H9 (cell line): ENCODE data around the gene ZNF180. TPM values are rescaled to one million over a fixed set of nuclear protein-coding genes. Genes with fewer than 3 reads are reported as not detected.

Source experiments
- DNase-seq: peaks from one replicate; pipeline ENCODE4 v3.0.0-alpha.2; 2017
- H2AFZ ChIP-seq: one replicate; pipeline ENCODE4 v1.6.1; 2013; ENCODE audit warnings: mild to moderate bottlenecking, low read length, control low read depth, moderate library complexity
- H2AK5ac ChIP-seq: 2 replicates; pipeline ENCODE4 v1.6.1; 2013; ENCODE audit warnings: low read length, control low read depth, mixed read lengths; ENCODE audit not compliant: insufficient read length
- H2BK120ac ChIP-seq: one replicate; pipeline ENCODE4 v1.6.1; 2013; ENCODE audit warnings: low read depth, mild to moderate bottlenecking, low read length, control low read depth, inconsistent platforms; ENCODE audit not compliant: poor library complexity, severe bottlenecking
- H2BK12ac ChIP-seq: 2 replicates; pipeline ENCODE4 v1.6.1; 2013; ENCODE audit warnings: low read length, control low read depth, mixed read lengths, low read depth; ENCODE audit not compliant: insufficient read length
- H2BK15ac ChIP-seq: 2 replicates; pipeline ENCODE4 v1.6.1; 2013; ENCODE audit warnings: low read depth, low read length, control low read depth
- H2BK20ac ChIP-seq: one replicate; pipeline ENCODE4 v1.6.1; 2013; ENCODE audit warnings: low read depth, mild to moderate bottlenecking, low read length, control low read depth, inconsistent platforms; ENCODE audit not compliant: poor library complexity, severe bottlenecking
- H2BK5ac ChIP-seq: 2 replicates; pipeline ENCODE4 v1.6.1; 2013; ENCODE audit warnings: low read length, control low read depth, mixed read lengths; ENCODE audit not compliant: insufficient read length
- H3K14ac ChIP-seq: 2 replicates; pipeline ENCODE4 v1.6.1; 2013; ENCODE audit warnings: low read length, control low read depth; ENCODE audit not compliant: insufficient read depth
- H3K18ac ChIP-seq: 2 replicates; pipeline ENCODE4 v1.6.1; 2013; ENCODE audit warnings: low read depth, mild to moderate bottlenecking, mixed read lengths, low read length, control low read depth; ENCODE audit not compliant: insufficient read length
- H3K23ac ChIP-seq: 2 replicates; pipeline ENCODE4 v1.6.1; 2013; ENCODE audit warnings: low read length, control low read depth, mixed read lengths, low read depth; ENCODE audit not compliant: insufficient read length
- H3K23me2 ChIP-seq: 2 replicates; pipeline ENCODE4 v1.6.1; 2013; ENCODE audit warnings: low read depth, mild to moderate bottlenecking, mixed read lengths, low read length, control low read depth; ENCODE audit not compliant: insufficient read length, poor library complexity, severe bottlenecking
- H3K27ac ChIP-seq: 2 replicates; pipeline ENCODE4 v1.5.1; 2013; ENCODE audit warnings: low read length, control low read depth, mixed read lengths, low read depth; ENCODE audit not compliant: insufficient read length
- H3K27me3 ChIP-seq: 2 replicates; pipeline ENCODE4 v1.6.1; 2013; ENCODE audit warnings: low read length, control low read depth, inconsistent platforms; ENCODE audit not compliant: insufficient read depth
- H3K4ac ChIP-seq: 2 replicates; pipeline ENCODE4 v1.6.1; 2013; ENCODE audit warnings: low read depth, mild to moderate bottlenecking, control low read depth, inconsistent platforms, low read length, moderate library complexity
- H3K4me1 ChIP-seq: 2 replicates; pipeline ENCODE4 v1.6.1; 2013; ENCODE audit warnings: low read length, control low read depth, inconsistent platforms; ENCODE audit not compliant: insufficient read depth
- H3K4me2 ChIP-seq: 2 replicates; pipeline ENCODE4 v1.6.1; 2013; ENCODE audit warnings: low read length, control low read depth, mixed read lengths; ENCODE audit not compliant: insufficient read length, insufficient read depth
- H3K56ac ChIP-seq: 2 replicates; pipeline ENCODE4 v1.6.1; 2013; ENCODE audit warnings: low read depth, mild to moderate bottlenecking, mixed read lengths, low read length, control low read depth; ENCODE audit not compliant: insufficient read length
- H3K79me1 ChIP-seq: 2 replicates; pipeline ENCODE4 v1.6.1; 2013; ENCODE audit warnings: low read depth, mild to moderate bottlenecking, moderate library complexity, low read length, control low read depth, inconsistent platforms; ENCODE audit not compliant: insufficient read depth, poor library complexity, severe bottlenecking
- H3K79me2 ChIP-seq: 2 replicates; pipeline ENCODE4 v1.6.1; 2013; ENCODE audit warnings: low read length, control low read depth, inconsistent platforms; ENCODE audit not compliant: insufficient read depth
- H3K9ac ChIP-seq: 2 replicates; pipeline ENCODE4 v1.6.1; 2013; ENCODE audit warnings: low read length, control low read depth, mixed read lengths; ENCODE audit not compliant: insufficient read length; ENCODE audit errors: extremely low read depth
- H3K9me3 ChIP-seq: one replicate; pipeline ENCODE4 v1.6.1; 2013; ENCODE audit warnings: low read depth, low read length, inconsistent platforms; ENCODE audit not compliant: control insufficient read depth
- H3T11ph ChIP-seq: one replicate; pipeline ENCODE4 v1.6.1; 2013; ENCODE audit warnings: mild to moderate bottlenecking, low read length, control low read depth, inconsistent platforms
- H4K20me1 ChIP-seq: one replicate; pipeline ENCODE4 v1.6.1; 2013; ENCODE audit not compliant: control insufficient read depth, insufficient read length, insufficient read depth
- H4K5ac ChIP-seq: 2 replicates; pipeline ENCODE4 v1.6.1; 2013; ENCODE audit warnings: low read depth, mild to moderate bottlenecking, mixed read lengths, low read length, control low read depth; ENCODE audit not compliant: insufficient read length
- H4K8ac ChIP-seq: replicated peaks from 2 replicates; pipeline ENCODE4 v1.6.1; 2013; ENCODE audit warnings: low read length, control low read depth, mixed read lengths, low read depth; ENCODE audit not compliant: insufficient read length
- H4K91ac ChIP-seq: 2 replicates; pipeline ENCODE4 v1.6.1; 2013; ENCODE audit warnings: low read depth, mild to moderate bottlenecking, moderate library complexity, mixed read lengths, low read length, control low read depth; ENCODE audit not compliant: insufficient read length
- H3K27ac Mint-ChIP-seq, 3 experiments: 2 replicates in 2 of 3; 3 replicates in 1 of 3; pipeline ENCODE4 v1.8.0; 2020 to 2021; ENCODE audit warnings: mixed read lengths in 3 of 3, mild to moderate bottlenecking in 1 of 3, moderate library complexity in 1 of 3
- H3K27me3 Mint-ChIP-seq: 2 replicates; pipeline ENCODE4 v1.8.0; 2021; ENCODE audit warnings: low read depth, mild to moderate bottlenecking, moderate library complexity, mixed read lengths
- H3K36me3 Mint-ChIP-seq, 3 experiments: 2 replicates in 2 of 3; 3 replicates in 1 of 3; pipeline ENCODE4 v1.8.0; 2020 to 2021; ENCODE audit warnings: low read depth in 3 of 3, mixed read lengths in 3 of 3; ENCODE audit not compliant: insufficient read depth in 1 of 3
- H3K4me1 Mint-ChIP-seq, 2 experiments: 2 replicates each; pipeline ENCODE4 v1.8.0; 2020; ENCODE audit warnings: mixed read lengths in 2 of 2
- H3K4me3 Mint-ChIP-seq, 2 experiments: 2 replicates in 1 of 2; 3 replicates in 1 of 2; pipeline ENCODE4 v1.8.0; 2020 to 2021; ENCODE audit warnings: mild to moderate bottlenecking in 2 of 2, mixed read lengths in 2 of 2, moderate library complexity in 1 of 2
- H3K9me3 Mint-ChIP-seq, 2 experiments: 2 replicates in 1 of 2; 3 replicates in 1 of 2; pipeline ENCODE4 v1.8.0; 2020; ENCODE audit warnings: mild to moderate bottlenecking in 2 of 2, mixed read lengths in 2 of 2, moderate library complexity in 1 of 2
- WGBS: extraction: QIAGEN DNeasy Blood & Tissue Kit; methylation state at CpG from one replicate; pipeline ENCODE4 v1.1.7; 2013; ENCODE audit warnings: missing lambda C conversion rate, low lambda C conversion rate, mixed read lengths; ENCODE audit not compliant: insufficient read length; ENCODE audit errors: extremely low coverage; 5-methylcytosine and 5-hydroxymethylcytosine counted together
- long read RNA-seq: library from polyadenylated mRNA; unstranded; transcript quantifications from one replicate; pipeline ENCODE4 v2.0.0, GENCODE V29; 2020
- total RNA-seq: library from RNA; stranded (reverse); gene quantifications from 2 replicates; pipeline ENCODE4 v1.2.1, GENCODE V29; 2021
- TF ChIP-seq, protein P1 (sequence below): fragments of 200-600 bp; sonication (generic); conservative IDR thresholded peaks from 3 replicates; pipeline ENCODE4 v1.8.0; 2021; ENCODE audit warnings: antibody characterized with exemption, mild to moderate bottlenecking

Gene ZNF180
- 13.2 and 13.6 TPM in 2 replicates for total RNA-seq
- long read RNA-seq, full-length matches to known transcripts = 57 of 85 reads
- long read RNA-seq, partial matches to known transcripts = 8 of 85 reads
- long read RNA-seq, other reads (novel, unspliced or antisense) = 20 of 85 reads

DNA sequence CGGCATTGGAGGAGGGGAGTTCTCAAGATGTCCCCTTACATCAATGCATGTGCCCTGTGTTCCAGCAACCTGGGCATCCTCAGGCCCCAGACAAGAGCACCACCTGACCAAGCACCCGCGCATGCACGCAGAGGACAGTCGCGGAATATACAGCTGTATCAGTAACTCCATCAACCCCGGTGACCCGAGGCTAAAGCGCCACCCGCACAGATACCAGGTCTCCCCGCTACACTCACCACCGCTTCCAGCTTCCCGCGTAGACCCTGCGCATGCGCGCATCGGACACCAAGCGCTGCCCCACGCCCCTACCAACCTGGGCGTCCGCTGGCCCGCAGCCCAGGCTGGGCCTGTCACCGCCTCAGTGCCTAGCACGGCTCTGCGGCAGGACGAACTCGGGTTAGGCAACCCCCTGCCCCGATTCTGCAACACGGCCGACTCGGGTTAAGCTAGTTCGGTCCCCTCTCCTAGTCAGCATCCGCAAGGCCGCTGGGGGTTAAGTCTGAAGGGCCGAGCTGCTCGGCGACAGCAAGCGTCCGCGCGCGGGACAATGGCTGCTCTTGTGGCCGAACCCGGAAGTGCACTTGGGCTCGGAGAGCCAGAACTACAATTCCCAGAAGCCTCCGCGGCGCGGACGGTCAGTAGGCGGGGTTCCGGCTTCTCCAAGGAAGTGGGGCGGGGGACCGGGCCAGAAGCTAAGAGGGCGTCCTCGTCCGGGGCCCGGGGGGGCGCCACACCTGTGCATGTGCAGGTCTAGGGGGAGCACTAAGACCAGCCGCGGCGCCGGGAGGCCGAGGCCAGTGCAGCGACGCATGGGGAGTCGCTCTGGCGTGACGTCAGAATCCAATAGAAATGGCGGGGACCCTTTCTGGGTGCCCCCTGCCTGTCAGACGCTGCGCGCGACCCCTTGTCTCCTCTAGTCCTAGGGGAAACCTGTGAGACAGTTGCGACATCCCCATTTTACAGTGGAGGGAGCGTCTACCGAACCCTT, at the start of gene ZNF180:
Gene ZNF180 (minus strand): TSS at position 561 of the 988 bp plus-strand sequence. CDS start 3,188 bp downstream, outside the sequence.
- H2AK5ac ChIP-seq = no peak within 1 kb of the TSS
- H3K9me3 ChIP-seq = peaks cover 9% of the 10 kb centered on the region
- peak within 1 kb of the TSS; percentile 50 for H3K18ac ChIP-seq
- H4K91ac ChIP-seq = no peak within 1 kb of the TSS
- H3T11ph ChIP-seq = no peak within 1 kb of the TSS
- H3K27me3 Mint-ChIP-seq = peaks cover 31% of the 10 kb centered on the region
- no peak within 1 kb of the TSS for H3K27ac ChIP-seq
- no peak within 1 kb of the TSS for H3K4ac ChIP-seq
- H2AFZ ChIP-seq = no peak within 1 kb of the TSS
- peak within 1 kb of the TSS; percentile 97 to 98 for H3K4me3 Mint-ChIP-seq
- H3K56ac ChIP-seq = no peak within 1 kb of the TSS
- H2BK15ac ChIP-seq = no peak within 1 kb of the TSS
- WGBS = no CpG with 5 or more reads among the region's 78 CpGs
- peaks cover 16 to 19% of the 10 kb centered on the region in 2 experiments for H3K4me1 Mint-ChIP-seq
- no peak within 1 kb of the TSS for H2BK12ac ChIP-seq
- peak within 1 kb of the TSS; percentile 60 to 98 (median 72); a peak in 6 of 7 replicates for H3K27ac Mint-ChIP-seq
- H3K36me3 Mint-ChIP-seq = peaks cover 40 to 46% (median 46%) of the 10 kb centered on the region in 3 experiments
- H3K79me2 ChIP-seq = peaks cover 24% of the 10 kb centered on the region; the same call in 1 of the 2 replicates
- H3K9me3 Mint-ChIP-seq = peaks cover 65 to 72% of the 10 kb centered on the region in 2 experiments
- H3K27me3 ChIP-seq = 0 out of 2 replicates have a peak, but pooled peaks cover 2% of the 10 kb centered on the region
- no peaks in the 10 kb centered on the region for H3K4me1 ChIP-seq
- H3K23ac ChIP-seq = no peak within 1 kb of the TSS
- no peak within 1 kb of the TSS for H3K14ac ChIP-seq
- H4K5ac ChIP-seq = no peak within 1 kb of the TSS
- DNase-seq = peak; percentile 99
- H4K20me1 ChIP-seq = no peaks in the 10 kb centered on the region
- H3K4me2 ChIP-seq = peak within 1 kb of the TSS; percentile 52
- TF ChIP-seq, protein P1, sequence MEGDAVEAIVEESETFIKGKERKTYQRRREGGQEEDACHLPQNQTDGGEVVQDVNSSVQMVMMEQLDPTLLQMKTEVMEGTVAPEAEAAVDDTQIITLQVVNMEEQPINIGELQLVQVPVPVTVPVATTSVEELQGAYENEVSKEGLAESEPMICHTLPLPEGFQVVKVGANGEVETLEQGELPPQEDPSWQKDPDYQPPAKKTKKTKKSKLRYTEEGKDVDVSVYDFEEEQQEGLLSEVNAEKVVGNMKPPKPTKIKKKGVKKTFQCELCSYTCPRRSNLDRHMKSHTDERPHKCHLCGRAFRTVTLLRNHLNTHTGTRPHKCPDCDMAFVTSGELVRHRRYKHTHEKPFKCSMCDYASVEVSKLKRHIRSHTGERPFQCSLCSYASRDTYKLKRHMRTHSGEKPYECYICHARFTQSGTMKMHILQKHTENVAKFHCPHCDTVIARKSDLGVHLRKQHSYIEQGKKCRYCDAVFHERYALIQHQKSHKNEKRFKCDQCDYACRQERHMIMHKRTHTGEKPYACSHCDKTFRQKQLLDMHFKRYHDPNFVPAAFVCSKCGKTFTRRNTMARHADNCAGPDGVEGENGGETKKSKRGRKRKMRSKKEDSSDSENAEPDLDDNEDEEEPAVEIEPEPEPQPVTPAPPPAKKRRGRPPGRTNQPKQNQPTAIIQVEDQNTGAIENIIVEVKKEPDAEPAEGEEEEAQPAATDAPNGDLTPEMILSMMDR = peak; percentile 59
- H2BK20ac ChIP-seq = no peak within 1 kb of the TSS
- H3K79me1 ChIP-seq = peaks cover 3% of the 10 kb centered on the region
- H2BK120ac ChIP-seq = no peak within 1 kb of the TSS
- H4K8ac ChIP-seq = no peak within 1 kb of the TSS
- H3K23me2 ChIP-seq = peaks cover 8% of the 10 kb centered on the region
- H3K9ac ChIP-seq = peak within 1 kb of the TSS; percentile 66
- no peak within 1 kb of the TSS for H2BK5ac ChIP-seq
